WTC11 (cell line): ENCODE results near the gene FHIT. TPM values are rescaled to one million over a fixed set of nuclear protein-coding genes. Genes with fewer than 3 reads are reported as not detected.

Experiments used
- ATAC-seq: fragments of 200-7000 bp; cut with Tn5 transposase; 2 replicates; pipeline ENCODE4 v1.10.0; 2021; ENCODE audit warnings: mild to moderate bottlenecking, moderate library complexity
- CTCF ChIA-PET: fragments of 300-600 bp; sonication (Branson Sonifier 250); formaldehyde crosslinking; loops from one replicate; lab custom pipeline; 2021; ENCODE audit warnings: antibody characterized with exemption; lab: Charles Lee
- POLR2A ChIA-PET: fragments of 350-600 bp; sonication (Branson Sonifier 250); formaldehyde crosslinking; loops from one replicate; lab custom pipeline; 2021; ENCODE audit warnings: antibody characterized with exemption; lab: Charles Lee
- DNase-seq: peaks from one replicate; pipeline ENCODE4 v3.0.0; 2021; ENCODE audit warnings: low spot score
- H3K27ac Mint-ChIP-seq: 2 replicates; pipeline ENCODE4 v1.8.0; 2021; ENCODE audit warnings: mixed read lengths
- H3K27me3 Mint-ChIP-seq: 2 replicates; pipeline ENCODE4 v1.8.0; 2021; ENCODE audit warnings: low read depth, mild to moderate bottlenecking, moderate library complexity, mixed read lengths
- H3K36me3 Mint-ChIP-seq: 2 replicates; pipeline ENCODE4 v1.8.0; 2021; ENCODE audit warnings: mixed read lengths
- H3K4me1 Mint-ChIP-seq: 2 replicates; pipeline ENCODE4 v1.8.0; 2022; ENCODE audit warnings: mixed read lengths
- H3K4me3 Mint-ChIP-seq: 2 replicates; pipeline ENCODE4 v1.8.0; 2021; ENCODE audit warnings: mild to moderate bottlenecking, moderate library complexity, mixed read lengths
- H3K9me3 Mint-ChIP-seq: 2 replicates; pipeline ENCODE4 v1.8.0; 2021; ENCODE audit warnings: mixed read lengths
- CREB1 ChIP-seq: sonication (generic); formaldehyde crosslinking; IDR thresholded peaks from 2 replicates; pipeline ENCODE4 v1.8.0; 2023; ENCODE audit warnings: mild to moderate bottlenecking, missing genetic modification reagents
- FOXP1 ChIP-seq: sonication (generic); formaldehyde crosslinking; IDR thresholded peaks from 2 replicates; pipeline ENCODE4 v1.8.0; 2022; ENCODE audit warnings: missing genetic modification reagents, mild to moderate bottlenecking, moderate library complexity, borderline replicate concordance
- GRHL2 ChIP-seq: fragments of 250-450 bp; sonication (Bioruptor Pico); IDR thresholded peaks from 2 replicates; pipeline ENCODE4 v1.8.0; 2022; ENCODE audit warnings: mild to moderate bottlenecking, moderate library complexity; ENCODE audit not compliant: insufficient replicate concordance, severe bottlenecking
- NFE2L1 ChIP-seq: sonication (generic); formaldehyde crosslinking; IDR thresholded peaks from 2 replicates; pipeline ENCODE4 v1.8.1; 2023; ENCODE audit warnings: missing genetic modification reagents
- NR3C1 ChIP-seq: sonication (generic); formaldehyde crosslinking; conservative IDR thresholded peaks from 2 replicates; pipeline ENCODE4 v1.8.1; 2023; ENCODE audit warnings: low read depth, mild to moderate bottlenecking, missing genetic modification reagents
- PRRX2 ChIP-seq: fragments of 250-450 bp; sonication (Bioruptor Pico); IDR thresholded peaks from 2 replicates; pipeline ENCODE4 v1.8.0; 2021; ENCODE audit warnings: mild to moderate bottlenecking
- SMAD4 ChIP-seq: sonication (generic); formaldehyde crosslinking; IDR thresholded peaks from 2 replicates; pipeline ENCODE4 v1.8.0; 2022; ENCODE audit warnings: mild to moderate bottlenecking, missing genetic modification reagents
- TCF7 ChIP-seq: sonication (generic); formaldehyde crosslinking; IDR thresholded peaks from 2 replicates; pipeline ENCODE4 v1.8.0; 2022; ENCODE audit warnings: mild to moderate bottlenecking, low read depth, missing genetic modification reagents, moderate library complexity
- TEAD1 ChIP-seq: sonication (generic); formaldehyde crosslinking; IDR thresholded peaks from 2 replicates; pipeline ENCODE4 v1.8.0; 2022; ENCODE audit warnings: mild to moderate bottlenecking, missing genetic modification reagents
- ZNF138 ChIP-seq: sonication (generic); formaldehyde crosslinking; conservative IDR thresholded peaks from 2 replicates; pipeline ENCODE4 v1.8.1; 2022; ENCODE audit warnings: mild to moderate bottlenecking, moderate library complexity, missing genetic modification reagents
- total RNA-seq: library from RNA; stranded (reverse); gene quantifications from 3 replicates; pipeline ENCODE4 v1.2.3, GENCODE V29; 2021
- TF ChIP-seq, protein P1 (sequence below): sonication (generic); formaldehyde crosslinking; conservative IDR thresholded peaks from 2 replicates; pipeline ENCODE4 v1.8.1; 2022; ENCODE audit warnings: mild to moderate bottlenecking, missing genetic modification reagents
- TF ChIP-seq, protein P2 (sequence below): fragments of 250-450 bp; sonication (Bioruptor Pico); IDR thresholded peaks from 2 replicates; pipeline ENCODE4 v1.9.0; 2021; ENCODE audit warnings: mild to moderate bottlenecking
- TF ChIP-seq, protein P3 (sequence below): sonication (generic); formaldehyde crosslinking; IDR thresholded peaks from 2 replicates; pipeline ENCODE4 v1.8.0; 2022; ENCODE audit warnings: mild to moderate bottlenecking, missing genetic modification reagents

FHIT gene
- total RNA-seq, 1 experiment from 2014 or later: 2.6 TPM

DNA sequence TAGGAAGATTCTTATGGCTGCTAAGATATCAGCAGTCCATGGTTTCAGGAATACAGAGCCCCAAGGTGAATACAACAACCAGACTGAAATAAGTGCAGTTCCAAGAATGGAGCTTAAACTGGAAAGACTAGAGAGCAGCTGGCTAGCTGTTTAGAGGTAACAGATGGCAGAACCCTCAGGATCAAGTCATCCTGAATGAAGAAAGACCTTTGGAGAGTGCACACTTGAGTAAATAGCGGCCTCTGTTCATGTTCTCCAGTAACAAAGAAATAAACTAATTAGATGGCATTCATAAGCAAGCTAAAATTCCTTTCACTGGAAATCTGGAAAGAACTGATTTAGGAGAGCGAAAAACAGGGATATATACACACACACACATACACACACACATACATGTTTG, 968.4 kb downstream of the FHIT start:
- POLR2A ChIA-PET: no interaction called here
- H3K4me1 Mint-ChIP-seq: 0 out of 2 replicates have a peak, but pooled peaks cover under 1% of the 10 kb centered on the region

DNA sequence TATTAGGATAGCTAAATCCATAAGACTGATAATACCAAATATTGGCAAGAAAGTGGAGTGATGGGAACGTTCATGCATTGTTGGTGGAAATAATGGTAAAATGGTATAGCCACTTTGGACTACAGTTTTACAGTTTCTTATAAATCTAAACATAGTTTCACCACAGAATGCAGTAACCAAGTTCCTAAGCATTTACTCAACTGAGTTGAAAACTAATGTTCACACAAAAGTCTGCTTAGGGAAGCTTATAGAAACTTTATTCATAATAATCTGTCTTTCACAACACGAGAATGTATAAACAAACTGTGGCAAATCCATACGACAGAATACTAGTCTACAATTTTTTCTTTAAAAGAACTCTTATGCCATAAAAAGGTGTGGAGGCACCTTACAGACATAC, 969.3 kb downstream of the FHIT start:
- peaks cover 5% of the 10 kb centered on the region; the same call in 1 of the 2 replicates for H3K4me1 Mint-ChIP-seq
- POLR2A ChIA-PET: no interaction called here
- no peaks in the 10 kb centered on the region for H3K36me3 Mint-ChIP-seq
- no peak overlapping the region for H3K27ac Mint-ChIP-seq
- no peak overlapping the region for H3K4me3 Mint-ChIP-seq
- ATAC-seq: no peak
- no peaks in the 10 kb centered on the region for H3K27me3 Mint-ChIP-seq
- no peak for DNase-seq
- TF ChIP-seq, protein P1, sequence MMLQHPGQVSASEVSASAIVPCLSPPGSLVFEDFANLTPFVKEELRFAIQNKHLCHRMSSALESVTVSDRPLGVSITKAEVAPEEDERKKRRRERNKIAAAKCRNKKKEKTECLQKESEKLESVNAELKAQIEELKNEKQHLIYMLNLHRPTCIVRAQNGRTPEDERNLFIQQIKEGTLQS: no peak
- TF ChIP-seq PRRX2 (CRISPR knock-in tag) (no peak), CREB1 (CRISPR knock-in tag) (no peak)
- TF ChIP-seq, protein P2, sequence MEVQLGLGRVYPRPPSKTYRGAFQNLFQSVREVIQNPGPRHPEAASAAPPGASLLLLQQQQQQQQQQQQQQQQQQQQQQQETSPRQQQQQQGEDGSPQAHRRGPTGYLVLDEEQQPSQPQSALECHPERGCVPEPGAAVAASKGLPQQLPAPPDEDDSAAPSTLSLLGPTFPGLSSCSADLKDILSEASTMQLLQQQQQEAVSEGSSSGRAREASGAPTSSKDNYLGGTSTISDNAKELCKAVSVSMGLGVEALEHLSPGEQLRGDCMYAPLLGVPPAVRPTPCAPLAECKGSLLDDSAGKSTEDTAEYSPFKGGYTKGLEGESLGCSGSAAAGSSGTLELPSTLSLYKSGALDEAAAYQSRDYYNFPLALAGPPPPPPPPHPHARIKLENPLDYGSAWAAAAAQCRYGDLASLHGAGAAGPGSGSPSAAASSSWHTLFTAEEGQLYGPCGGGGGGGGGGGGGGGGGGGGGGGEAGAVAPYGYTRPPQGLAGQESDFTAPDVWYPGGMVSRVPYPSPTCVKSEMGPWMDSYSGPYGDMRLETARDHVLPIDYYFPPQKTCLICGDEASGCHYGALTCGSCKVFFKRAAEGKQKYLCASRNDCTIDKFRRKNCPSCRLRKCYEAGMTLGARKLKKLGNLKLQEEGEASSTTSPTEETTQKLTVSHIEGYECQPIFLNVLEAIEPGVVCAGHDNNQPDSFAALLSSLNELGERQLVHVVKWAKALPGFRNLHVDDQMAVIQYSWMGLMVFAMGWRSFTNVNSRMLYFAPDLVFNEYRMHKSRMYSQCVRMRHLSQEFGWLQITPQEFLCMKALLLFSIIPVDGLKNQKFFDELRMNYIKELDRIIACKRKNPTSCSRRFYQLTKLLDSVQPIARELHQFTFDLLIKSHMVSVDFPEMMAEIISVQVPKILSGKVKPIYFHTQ (CRISPR knock-in tag): no peak
- CTCF ChIA-PET: no interaction called here
- no peaks in the 10 kb centered on the region; the same call in 1 of the 2 replicates for H3K9me3 Mint-ChIP-seq

More for the DNA sequence above, 968.4 kb downstream of the FHIT start:
- no peaks in the 10 kb centered on the region for H3K9me3 Mint-ChIP-seq
- no peak overlapping the region for H3K27ac Mint-ChIP-seq
- ATAC-seq: no peak
- H3K27me3 Mint-ChIP-seq: no peaks in the 10 kb centered on the region
- TF ChIP-seq NR3C1 (CRISPR knock-in tag): no peak
- CTCF ChIA-PET: no interaction called here
- DNase-seq: no peak
- no peak overlapping the region for H3K4me3 Mint-ChIP-seq
- H3K36me3 Mint-ChIP-seq: no peaks in the 10 kb centered on the region

DNA sequence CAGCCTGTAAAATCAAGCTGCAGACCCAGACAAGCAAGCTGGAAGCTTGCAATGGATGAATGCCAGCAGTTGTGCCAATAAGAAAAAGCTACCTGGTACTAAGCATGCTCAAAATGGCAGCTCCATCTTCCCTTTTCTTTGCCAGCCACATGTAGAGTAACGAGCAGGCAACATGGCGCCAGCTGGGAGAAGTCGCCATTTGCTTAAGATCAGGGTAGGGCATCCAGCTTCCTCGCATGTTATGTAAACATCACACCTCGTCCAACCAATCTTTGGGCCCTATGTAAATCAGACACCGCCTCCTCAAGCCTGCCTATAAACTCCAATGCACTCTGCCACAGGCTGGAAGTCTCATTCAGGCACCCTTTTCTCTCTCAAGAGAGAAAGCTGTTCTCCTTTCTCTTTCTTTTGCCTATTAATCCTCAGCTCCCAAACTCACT, 973.9 kb downstream of the FHIT start:
- ChIA-PET CTCF (no interaction called here), POLR2A (no interaction called here)
- ATAC-seq: peak; percentile 39; the same call in 1 of the 2 replicates
- Mint-ChIP-seq H3K27me3 (no peaks in the 10 kb centered on the region; the same call in 1 of the 2 replicates), H3K4me1 (peaks cover 5% of the 10 kb centered on the region; the same call in 1 of the 2 replicates), H3K4me3 (no peak overlapping the region), H3K9me3 (peaks cover 12% of the 10 kb centered on the region), H3K36me3 (peaks cover 7% of the 10 kb centered on the region; the same call in 1 of the 2 replicates), H3K27ac (no peak overlapping the region)
- TF ChIP-seq SMAD4 (no peak), GRHL2 (CRISPR knock-in tag) (no peak)
- TF ChIP-seq, protein P3, sequence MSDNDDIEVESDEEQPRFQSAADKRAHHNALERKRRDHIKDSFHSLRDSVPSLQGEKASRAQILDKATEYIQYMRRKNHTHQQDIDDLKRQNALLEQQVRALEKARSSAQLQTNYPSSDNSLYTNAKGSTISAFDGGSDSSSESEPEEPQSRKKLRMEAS: 0 out of 2 replicates have a peak, but pooled peaks have one; percentile 21
- DNase-seq: no peak

DNA sequence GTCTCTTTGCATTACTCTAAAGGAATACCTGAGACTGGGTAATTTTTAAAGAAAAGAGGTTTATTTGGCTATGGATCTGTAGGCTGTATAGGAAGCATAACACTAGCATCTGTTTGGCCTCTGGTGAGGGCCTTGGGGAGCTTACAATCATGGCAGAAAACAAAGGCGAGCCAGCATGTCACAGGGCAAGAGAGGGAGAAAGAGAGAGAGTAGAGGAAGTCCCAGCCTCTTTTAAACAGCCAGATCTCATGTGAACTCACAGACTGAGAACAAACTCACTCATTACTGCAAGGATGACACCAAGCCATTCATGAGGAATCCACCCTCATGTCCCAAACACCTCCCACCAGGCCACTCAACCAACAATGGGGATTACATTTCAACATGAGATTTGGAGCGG, 974.6 kb downstream of the FHIT start:
- no peak for DNase-seq
- peaks cover 12% of the 10 kb centered on the region for H3K9me3 Mint-ChIP-seq
- no peaks in the 10 kb centered on the region; the same call in 1 of the 2 replicates for H3K27me3 Mint-ChIP-seq
- TF ChIP-seq TCF7 (CRISPR knock-in tag) (no peak), TEAD1 (no peak), NFE2L1 (CRISPR knock-in tag) (no peak), FOXP1 (CRISPR knock-in tag) (no peak)
- H3K4me3 Mint-ChIP-seq: no peak overlapping the region
- ATAC-seq: no peak
- H3K4me1 Mint-ChIP-seq: peaks cover 5% of the 10 kb centered on the region; the same call in 1 of the 2 replicates
- H3K36me3 Mint-ChIP-seq: peaks cover 7% of the 10 kb centered on the region; the same call in 1 of the 2 replicates
- CTCF ChIA-PET: no interaction called here
- POLR2A ChIA-PET: no interaction called here
- H3K27ac Mint-ChIP-seq: no peak overlapping the region

DNA sequence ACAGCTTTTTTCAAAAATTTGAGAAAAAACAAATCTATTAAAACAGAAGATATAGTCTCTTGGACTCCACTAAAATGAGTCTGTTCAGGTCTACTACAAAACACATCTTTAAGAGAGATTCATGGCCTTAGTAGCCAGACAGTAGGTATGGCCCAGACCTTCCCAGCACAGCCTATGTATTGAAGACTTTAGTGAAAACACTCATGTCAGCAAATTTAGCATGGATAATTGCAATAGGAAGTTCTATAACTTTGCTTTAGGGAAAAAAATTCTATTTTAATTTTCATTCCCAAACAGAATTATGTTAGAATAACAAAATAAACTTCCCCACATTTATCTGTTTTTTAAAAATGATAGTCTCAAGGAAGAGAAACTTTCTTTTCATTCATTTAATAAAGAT, 976.6 kb downstream of the FHIT start:
- CTCF ChIA-PET: no interaction called here
- no peak for TF ChIP-seq ZNF138 (CRISPR knock-in tag)
- TF ChIP-seq, all 79 proteins: peak for 0

More for the DNA sequence above, 976.6 kb downstream of the FHIT start:
- Mint-ChIP-seq H3K36me3 (peaks cover 7% of the 10 kb centered on the region; the same call in 1 of the 2 replicates), H3K9me3 (peaks cover 12% of the 10 kb centered on the region), H3K27ac (no peak overlapping the region), H3K27me3 (no peaks in the 10 kb centered on the region; the same call in 1 of the 2 replicates), H3K4me1 (peaks cover 5% of the 10 kb centered on the region; the same call in 1 of the 2 replicates), H3K4me3 (no peak overlapping the region)
- ATAC-seq: no peak
- DNase-seq: no peak
- POLR2A ChIA-PET: interaction anchor here (0.6 kb wide), 1 partner anchor 1109 kb away, joined by 3 read pairs; no protein-coding TSS in a partner anchor
